ENCODE data around the gene TMPRSS11A. TPM values are rescaled to one million over a fixed set of nuclear protein-coding genes. Genes with fewer than 3 reads are reported as not detected.

TMPRSS11A gene
- total and polyA plus RNA-seq, 8 donors = 0.73 to 17.5 TPM; not detected in 6

DNA sequence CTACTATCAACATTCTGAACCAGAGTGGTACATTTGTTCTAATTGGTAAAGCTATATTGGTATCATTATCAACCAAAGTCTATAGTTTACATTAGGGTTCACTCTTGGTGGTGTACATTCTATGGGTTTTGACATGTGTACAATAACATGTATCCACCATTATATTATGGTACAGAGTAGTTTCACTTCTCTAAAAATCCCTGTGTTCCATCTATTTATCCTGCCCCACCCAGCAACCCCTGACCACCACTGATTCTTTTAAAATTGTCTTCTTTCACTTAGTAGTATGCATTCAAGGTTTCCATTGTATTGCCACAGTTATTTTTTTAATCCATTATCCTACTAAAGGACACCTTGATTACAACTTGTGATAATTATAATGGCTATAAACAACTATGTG is 64.2 kb downstream of the TMPRSS11A start:
- Histone ChIP-seq H3K9me3 (peaks cover 0 to 6% (median 2%) of the 10 kb centered on the region in 4 donors), H3K4me3 (no peak overlapping the region), H3K4me1 (no peaks in the 10 kb centered on the region), H3K27me3 (no peaks in the 10 kb centered on the region), H3K36me3 (no peaks in the 10 kb centered on the region), H3K27ac (no peak overlapping the region)
- TF ChIP-seq POLR2AphosphoS5 (IDR thresholded peaks at IDR 0.05) (no peak), EP300 (IDR thresholded peaks at IDR 0.05) (no peak), POLR2A (IDR thresholded peaks at IDR 0.05) (no peak)
- TF ChIP-seq, protein P1, sequence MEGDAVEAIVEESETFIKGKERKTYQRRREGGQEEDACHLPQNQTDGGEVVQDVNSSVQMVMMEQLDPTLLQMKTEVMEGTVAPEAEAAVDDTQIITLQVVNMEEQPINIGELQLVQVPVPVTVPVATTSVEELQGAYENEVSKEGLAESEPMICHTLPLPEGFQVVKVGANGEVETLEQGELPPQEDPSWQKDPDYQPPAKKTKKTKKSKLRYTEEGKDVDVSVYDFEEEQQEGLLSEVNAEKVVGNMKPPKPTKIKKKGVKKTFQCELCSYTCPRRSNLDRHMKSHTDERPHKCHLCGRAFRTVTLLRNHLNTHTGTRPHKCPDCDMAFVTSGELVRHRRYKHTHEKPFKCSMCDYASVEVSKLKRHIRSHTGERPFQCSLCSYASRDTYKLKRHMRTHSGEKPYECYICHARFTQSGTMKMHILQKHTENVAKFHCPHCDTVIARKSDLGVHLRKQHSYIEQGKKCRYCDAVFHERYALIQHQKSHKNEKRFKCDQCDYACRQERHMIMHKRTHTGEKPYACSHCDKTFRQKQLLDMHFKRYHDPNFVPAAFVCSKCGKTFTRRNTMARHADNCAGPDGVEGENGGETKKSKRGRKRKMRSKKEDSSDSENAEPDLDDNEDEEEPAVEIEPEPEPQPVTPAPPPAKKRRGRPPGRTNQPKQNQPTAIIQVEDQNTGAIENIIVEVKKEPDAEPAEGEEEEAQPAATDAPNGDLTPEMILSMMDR (IDR thresholded peaks at IDR 0.05) = no peak
- intact Hi-C loops (cut with DNase I; ENCODE audit: low total_unique reads) = no loop called here
- DNase-seq = no peak

DNA sequence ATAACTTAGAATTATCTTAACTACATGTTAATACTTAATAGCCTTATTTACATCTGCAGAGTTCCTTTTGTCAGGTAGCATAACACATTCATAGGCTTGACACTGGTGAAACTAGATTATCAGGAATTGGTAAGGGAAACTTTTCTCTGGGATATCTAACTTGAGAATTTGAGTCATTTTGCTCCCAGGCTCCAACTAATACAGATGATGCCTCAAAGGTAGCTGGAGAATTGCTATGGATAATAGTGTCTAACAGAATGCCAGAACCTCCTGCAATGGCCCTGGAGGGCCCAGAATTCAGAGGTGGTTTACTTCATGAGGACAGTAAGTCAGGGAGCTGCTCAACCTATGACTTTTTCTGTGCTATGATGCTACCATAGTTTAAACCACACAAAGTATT is 65.6 kb downstream of the TMPRSS11A start:
- Histone ChIP-seq H3K27ac (no peak overlapping the region), H3K27me3 (no peaks in the 10 kb centered on the region), H3K9me3 (peaks cover 0 to 6% (median 2%) of the 10 kb centered on the region in 4 donors), H3K36me3 (no peaks in the 10 kb centered on the region), H3K4me3 (no peak overlapping the region), H3K4me1 (no peaks in the 10 kb centered on the region)
- TF ChIP-seq EP300 (IDR thresholded peaks at IDR 0.05) = no peak
- TF ChIP-seq, protein P1 (IDR thresholded peaks at IDR 0.05) = no peak
- no peak for TF ChIP-seq POLR2A (IDR thresholded peaks at IDR 0.05)
- TF ChIP-seq POLR2AphosphoS5 (IDR thresholded peaks at IDR 0.05) = no peak
- intact Hi-C loops (cut with DNase I; ENCODE audit: low total_unique reads) = no loop called here
- DNase-seq = no peak

DNA sequence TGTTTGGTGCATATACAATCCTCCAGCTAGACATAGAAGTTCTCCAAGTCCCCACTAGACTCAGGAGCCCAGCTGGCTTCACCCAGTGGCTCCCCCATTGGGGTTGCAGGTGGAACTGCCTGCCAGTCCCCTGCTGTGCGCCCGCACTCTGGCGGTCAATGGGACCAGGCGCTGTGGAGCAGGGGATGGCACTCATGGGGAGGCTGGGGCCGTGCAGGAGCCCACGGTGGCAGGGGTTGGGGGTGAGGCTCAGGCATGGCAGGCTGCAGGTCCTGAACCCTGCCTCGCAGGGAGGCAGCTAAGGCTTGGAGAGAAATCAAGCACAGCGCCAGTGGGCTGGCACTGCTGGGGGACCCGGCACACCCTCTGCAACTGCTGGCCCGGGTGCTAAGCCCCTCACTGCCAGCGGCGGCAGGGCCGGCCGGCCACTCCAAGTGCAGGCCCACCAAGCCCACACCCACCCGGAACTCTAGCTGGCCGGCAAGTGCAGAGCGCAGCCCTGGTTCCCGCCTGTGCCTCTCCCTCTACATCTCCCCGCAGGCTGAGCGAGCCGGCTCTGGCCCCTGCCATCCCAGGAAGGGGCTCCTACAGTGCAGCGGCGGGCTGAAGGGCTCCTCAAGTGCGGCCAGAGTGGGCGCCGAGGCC is 66.8 kb downstream of the TMPRSS11A start:
- 93 to 99% (median 94%) methylated on average over 21 to 26 of the region's 26 CpGs for WGBS, 5 donors
- no peak overlapping the region for H3K27ac ChIP-seq
- H3K9me3 ChIP-seq = no peaks in the 10 kb centered on the region
- H3K4me1 ChIP-seq = no peaks in the 10 kb centered on the region
- intact Hi-C loops (cut with DNase I; ENCODE audit: low total_unique reads) = no loop called here
- TF ChIP-seq EP300 (IDR thresholded peaks at IDR 0.05) = no peak
- TF ChIP-seq, protein P1 (IDR thresholded peaks at IDR 0.05) = no peak
- TF ChIP-seq POLR2AphosphoS5 (IDR thresholded peaks at IDR 0.05) = no peak
- no peak for TF ChIP-seq POLR2A (IDR thresholded peaks at IDR 0.05)
- H3K4me3 ChIP-seq = no peak overlapping the region
- H3K27me3 ChIP-seq = no peaks in the 10 kb centered on the region
- no peaks in the 10 kb centered on the region for H3K36me3 ChIP-seq
- no peak for DNase-seq

DNA sequence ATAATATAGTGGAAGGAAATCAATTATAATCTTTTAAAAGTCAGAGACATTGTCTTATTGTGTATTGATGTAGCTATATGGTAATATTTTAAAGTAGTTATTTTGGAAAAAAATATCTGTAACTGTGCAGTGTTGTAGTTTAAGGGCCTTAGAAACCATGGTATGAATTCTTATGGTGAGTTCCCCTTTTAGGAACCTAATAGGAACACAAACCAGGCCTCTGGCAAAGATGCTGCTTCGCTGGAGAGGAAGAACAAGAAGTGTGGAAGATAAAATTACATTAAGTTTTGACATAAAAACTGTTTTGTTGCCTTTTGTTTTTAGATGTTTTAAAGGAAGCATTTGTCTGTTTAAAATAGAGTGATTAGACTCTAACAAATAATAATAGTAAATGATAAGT is 68.6 kb downstream of the TMPRSS11A start:
- no peaks in the 10 kb centered on the region for H3K4me1 ChIP-seq
- TF ChIP-seq, protein P1 (IDR thresholded peaks at IDR 0.05) = no peak
- no peak overlapping the region for H3K4me3 ChIP-seq
- no peaks in the 10 kb centered on the region for H3K27me3 ChIP-seq
- WGBS, 5 donors = 73 to 92% (median 73%) methylated on average over 1 of the region's 1 CpG
- intact Hi-C loops (cut with DNase I; ENCODE audit: low total_unique reads) = no loop called here
- no peak for DNase-seq
- no peaks in the 10 kb centered on the region for H3K9me3 ChIP-seq
- no peak overlapping the region for H3K27ac ChIP-seq
- H3K36me3 ChIP-seq = no peaks in the 10 kb centered on the region
